NT2/D1 (cell line): ENCODE results near the gene NANOS1.

ENCODE experiments used
- YY1 ChIP-seq: IDR thresholded peaks from 2 replicates; pipeline ENCODE4 v1.6.1; 2011; ENCODE audit not compliant: insufficient read length, insufficient read depth
- ZNF274 ChIP-seq: IDR thresholded peaks from 2 replicates; pipeline ENCODE4 v1.6.1; 2011; ENCODE audit warnings: mild to moderate bottlenecking, low read depth, low read length

DNA sequence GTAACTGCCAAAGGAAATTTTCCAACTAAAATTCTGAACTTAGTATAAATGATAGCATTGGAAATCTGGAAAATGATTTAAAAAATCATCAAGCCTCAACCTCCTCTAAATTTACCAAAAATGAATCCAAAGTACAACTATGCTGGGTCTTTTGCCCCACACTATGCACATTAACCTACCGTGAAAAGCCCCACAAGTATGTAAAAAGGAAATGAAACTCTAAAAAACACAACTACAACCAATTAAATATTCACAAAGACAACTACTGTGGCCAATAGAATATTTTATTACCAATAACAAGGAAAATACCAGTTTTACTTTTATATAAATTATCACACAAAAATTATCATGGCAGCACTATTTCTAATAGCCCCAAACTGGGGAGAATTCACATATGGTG is 31.8 kb downstream of the NANOS1 start:
- TF ChIP-seq YY1 (no peak), ZNF274 (no peak)
